ENCODE measurements around the gene IST1. TPM values are rescaled to one million over a fixed set of nuclear protein-coding genes. Genes with fewer than 3 reads are reported as not detected.
A peak's percentile ranks its signal among the peaks of the same experiment; 100 is the strongest.

Gene IST1
- total and polyA plus RNA-seq, 2 experiments from 2014 or later, result 144 to 240 TPM

DNA sequence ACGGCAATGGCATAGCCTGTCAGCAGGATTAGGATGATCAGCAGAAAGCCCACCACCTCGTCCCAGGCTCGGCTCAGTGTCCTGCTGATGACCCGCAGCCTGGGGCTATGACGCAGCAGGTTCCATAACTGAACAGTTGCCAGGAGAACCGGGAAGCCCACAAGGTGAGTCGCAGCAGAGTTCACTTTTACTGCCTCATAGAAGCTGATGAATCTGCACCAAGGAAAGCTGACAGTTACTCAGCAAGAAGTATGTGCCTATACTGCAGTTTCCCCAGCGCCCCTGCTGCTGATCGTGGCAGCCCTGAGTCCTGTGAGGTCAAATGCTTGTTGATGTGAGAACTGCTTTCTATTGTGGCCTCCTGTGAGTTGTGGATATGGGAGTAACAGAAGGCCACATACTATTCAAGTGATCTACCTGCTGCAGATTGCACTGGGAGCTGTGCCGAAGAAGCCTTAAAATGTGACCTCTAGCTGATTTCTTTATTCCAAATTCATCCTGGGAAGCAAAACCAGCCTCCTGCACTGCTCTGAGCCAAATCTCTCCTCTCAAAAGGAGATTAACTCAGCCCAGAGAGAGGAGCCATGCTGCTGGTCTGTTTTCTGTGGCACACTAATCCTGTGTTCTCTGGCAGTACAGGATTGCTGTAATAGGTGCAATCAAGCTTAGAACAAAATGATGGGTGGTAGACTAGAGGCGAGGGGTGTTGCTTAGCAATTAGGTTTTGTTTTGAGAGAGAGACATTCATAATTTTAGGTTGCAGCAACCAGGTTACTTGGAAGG, 38.8 kb downstream of the IST1 start:
- no peak overlapping the region for H3K4me2 ChIP-seq
- H3K4me1 ChIP-seq (ENCODE audit: insufficient read depth), result peaks cover 20% of the 10 kb centered on the region
- no peak overlapping the region for H2AFZ ChIP-seq
- H3K4me3 ChIP-seq, result no peak overlapping the region
- peak; percentile 32 for DNase-seq (ENCODE audit: low spot score)
- no peaks in the 10 kb centered on the region for H3K9me3 ChIP-seq (ENCODE audit: low read depth)
- WGBS (ENCODE audit: low lambda C conversion rate, missing lambda C conversion rate), result 76% methylated on average over 11 of the region's 11 CpGs
- peaks cover 35% of the 10 kb centered on the region for H3K79me2 ChIP-seq
- peaks cover 3% of the 10 kb centered on the region for H3K36me3 ChIP-seq (replicated peaks; ENCODE audit: insufficient read depth, low read depth)
- H3K27me3 ChIP-seq, result no peaks in the 10 kb centered on the region
- no peaks in the 10 kb centered on the region for H3K9me2 ChIP-seq (replicated peaks; ENCODE audit: insufficient read depth)
- no peak overlapping the region for H3K27ac ChIP-seq
- TF ChIP-seq EZH2phosphoT487 (IDR thresholded peaks at IDR 0.05; ENCODE audit: low read depth, severe bottlenecking, unreplicated experiment), result no peak
- TF ChIP-seq, protein P1, sequence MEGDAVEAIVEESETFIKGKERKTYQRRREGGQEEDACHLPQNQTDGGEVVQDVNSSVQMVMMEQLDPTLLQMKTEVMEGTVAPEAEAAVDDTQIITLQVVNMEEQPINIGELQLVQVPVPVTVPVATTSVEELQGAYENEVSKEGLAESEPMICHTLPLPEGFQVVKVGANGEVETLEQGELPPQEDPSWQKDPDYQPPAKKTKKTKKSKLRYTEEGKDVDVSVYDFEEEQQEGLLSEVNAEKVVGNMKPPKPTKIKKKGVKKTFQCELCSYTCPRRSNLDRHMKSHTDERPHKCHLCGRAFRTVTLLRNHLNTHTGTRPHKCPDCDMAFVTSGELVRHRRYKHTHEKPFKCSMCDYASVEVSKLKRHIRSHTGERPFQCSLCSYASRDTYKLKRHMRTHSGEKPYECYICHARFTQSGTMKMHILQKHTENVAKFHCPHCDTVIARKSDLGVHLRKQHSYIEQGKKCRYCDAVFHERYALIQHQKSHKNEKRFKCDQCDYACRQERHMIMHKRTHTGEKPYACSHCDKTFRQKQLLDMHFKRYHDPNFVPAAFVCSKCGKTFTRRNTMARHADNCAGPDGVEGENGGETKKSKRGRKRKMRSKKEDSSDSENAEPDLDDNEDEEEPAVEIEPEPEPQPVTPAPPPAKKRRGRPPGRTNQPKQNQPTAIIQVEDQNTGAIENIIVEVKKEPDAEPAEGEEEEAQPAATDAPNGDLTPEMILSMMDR (IDR thresholded peaks at IDR 0.05; ENCODE audit: poor library complexity), result no peak
- TF ChIP-seq EZH2 (IDR thresholded peaks at IDR 0.05; ENCODE audit: borderline replicate concordance), result no peak
- H4K20me1 ChIP-seq (ENCODE audit: insufficient read depth, poor library complexity, severe bottlenecking), result peaks cover 39% of the 10 kb centered on the region

GRCh38 chr16:71937868-71938510, 42.7 kb downstream of the IST1 start:
- Histone ChIP-seq H3K4me2 (no peak overlapping the region), H3K4me3 (no peak overlapping the region), H3K9me3 (ENCODE audit: low read depth) (no peaks in the 10 kb centered on the region), H4K20me1 (ENCODE audit: insufficient read depth, poor library complexity, severe bottlenecking) (peaks cover 5% of the 10 kb centered on the region), H3K27me3 (no peaks in the 10 kb centered on the region), H3K79me2 (peaks cover 1% of the 10 kb centered on the region), H2AFZ (no peak overlapping the region), H3K4me1 (ENCODE audit: insufficient read depth) (peaks cover 3% of the 10 kb centered on the region), H3K9me2 (replicated peaks; ENCODE audit: insufficient read depth) (no peaks in the 10 kb centered on the region), H3K27ac (no peak overlapping the region), H3K36me3 (replicated peaks; ENCODE audit: insufficient read depth, low read depth) (no peaks in the 10 kb centered on the region)
- WGBS (ENCODE audit: low lambda C conversion rate, missing lambda C conversion rate), result 81% methylated on average over 10 of the region's 10 CpGs
- DNase-seq (ENCODE audit: low spot score), result no peak
- TF ChIP-seq EZH2 (IDR thresholded peaks at IDR 0.05; ENCODE audit: borderline replicate concordance) (no peak), EZH2phosphoT487 (IDR thresholded peaks at IDR 0.05; ENCODE audit: low read depth, severe bottlenecking, unreplicated experiment) (no peak)
- TF ChIP-seq, protein P1 (IDR thresholded peaks at IDR 0.05; ENCODE audit: poor library complexity), result no peak

DNA sequence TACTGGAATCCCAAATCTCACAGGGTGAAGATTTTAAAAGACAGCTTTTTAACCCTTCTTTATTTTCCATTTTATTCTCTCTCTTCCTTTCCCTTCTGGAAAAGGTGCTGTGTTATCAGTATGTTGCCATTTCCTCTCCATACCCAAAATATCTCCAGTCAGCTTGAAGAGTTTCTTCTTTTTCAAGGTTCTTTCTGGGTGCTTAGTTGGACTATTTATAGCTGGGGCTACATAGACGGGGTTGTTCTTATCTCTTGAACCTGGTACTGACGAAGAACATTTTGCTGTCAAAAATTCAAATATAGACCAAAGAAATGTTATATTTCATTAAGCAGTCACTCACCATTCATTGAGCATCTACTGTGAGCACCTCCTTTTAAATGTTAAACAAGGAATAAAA, 48.6 kb downstream of the IST1 start:
- Histone ChIP-seq H2AFZ (no peak overlapping the region), H3K4me1 (ENCODE audit: insufficient read depth) (no peaks in the 10 kb centered on the region), H3K4me3 (no peak overlapping the region), H3K79me2 (no peaks in the 10 kb centered on the region), H3K9me3 (ENCODE audit: low read depth) (no peaks in the 10 kb centered on the region), H3K27ac (no peak overlapping the region), H3K27me3 (no peaks in the 10 kb centered on the region), H3K4me2 (no peak overlapping the region), H3K36me3 (replicated peaks; ENCODE audit: insufficient read depth, low read depth) (no peaks in the 10 kb centered on the region), H4K20me1 (ENCODE audit: insufficient read depth, poor library complexity, severe bottlenecking) (no peaks in the 10 kb centered on the region), H3K9me2 (replicated peaks; ENCODE audit: insufficient read depth) (no peaks in the 10 kb centered on the region)
- 54% methylated on average over 2 of the region's 2 CpGs for WGBS (ENCODE audit: low lambda C conversion rate, missing lambda C conversion rate)
- no peak for TF ChIP-seq EZH2 (IDR thresholded peaks at IDR 0.05; ENCODE audit: borderline replicate concordance)
- TF ChIP-seq EZH2phosphoT487 (IDR thresholded peaks at IDR 0.05; ENCODE audit: low read depth, severe bottlenecking, unreplicated experiment), result no peak
- TF ChIP-seq, protein P1 (IDR thresholded peaks at IDR 0.05; ENCODE audit: poor library complexity), result no peak
- no peak for DNase-seq (ENCODE audit: low spot score)
